Common myeloid progenitor, CD34-positive (primary cell): ENCODE results near the gene DRAM1.
A peak's percentile ranks its signal among the peaks of the same experiment; 100 is the strongest.
"Not testable (repeated sequence)": the region's sequence is repeated elsewhere in the genome, so short reads cannot be mapped to it uniquely, and the experiment has no call there.

Source experiments
- CTCF ChIA-PET: fragments of 350-600 bp; sonication (Branson Sonifier 250); formaldehyde crosslinking; loops from one replicate; lab custom pipeline; 2021; ENCODE audit warnings: antibody characterized with exemption; lab: Charles Lee
- POLR2A ChIA-PET: fragments of 350-600 bp; sonication (Branson Sonifier 250); formaldehyde crosslinking; loops from one replicate; lab custom pipeline; 2021; ENCODE audit warnings: antibody characterized with exemption; lab: Charles Lee
- DNase-seq, 3 donors: peaks; one replicate each; pipeline versions ENCODE4 v3.0.0 to v3.0.0-alpha.2; 2013
- H3K27ac ChIP-seq, 2 experiments: 1 replicate in 1 of 2; 2 replicates in 1 of 2; pipeline ENCODE4 v1.7.0; 2013; ENCODE audit warnings: inconsistent platforms in 2 of 2, low read length in 2 of 2, mild to moderate bottlenecking in 2 of 2, low read depth in 1 of 2, moderate library complexity in 1 of 2; ENCODE audit not compliant: severe bottlenecking in 2 of 2, insufficient read depth in 1 of 2, poor library complexity in 1 of 2
- H3K27me3 ChIP-seq, 5 experiments: replicated peaks in 2 of 5; 1 replicate in 3 of 5; 2 replicates in 2 of 5; pipeline versions ENCODE4 v1.6.1 to v1.7.0; 2013; ENCODE audit warnings: low read length in 4 of 5, mild to moderate bottlenecking in 2 of 5, moderate library complexity in 2 of 5, inconsistent platforms in 1 of 5; ENCODE audit not compliant: insufficient read depth in 5 of 5, control insufficient read depth in 4 of 5
- H3K36me3 ChIP-seq, 4 experiments: 1 replicate in 2 of 4; 2 replicates in 2 of 4; pipeline versions ENCODE4 v1.6.1 to v1.7.0; 2013; ENCODE audit warnings: low read length in 3 of 4, control low read depth in 1 of 4, mild to moderate bottlenecking in 1 of 4; ENCODE audit not compliant: control insufficient read depth in 4 of 4, insufficient read depth in 4 of 4
- H3K4me1 ChIP-seq, 4 experiments: 1 replicate in 3 of 4; 2 replicates in 1 of 4; pipeline versions ENCODE4 v1.6.1 to v1.7.1; 2013; ENCODE audit warnings: low read length in 3 of 4, mild to moderate bottlenecking in 3 of 4, control low read depth in 1 of 4, inconsistent platforms in 1 of 4, moderate library complexity in 1 of 4; ENCODE audit not compliant: control insufficient read depth in 4 of 4, insufficient read depth in 4 of 4; ENCODE audit errors: control extremely low read depth in 1 of 4
- H3K4me3 ChIP-seq, 7 experiments: 1 replicate in 4 of 7; 2 replicates in 3 of 7; pipeline versions ENCODE4 v1.5.1 to v1.7.0; 2013; ENCODE audit warnings: mild to moderate bottlenecking in 7 of 7, low read length in 6 of 7, moderate library complexity in 6 of 7, inconsistent platforms in 2 of 7, low read depth in 2 of 7, control low read depth in 1 of 7; ENCODE audit not compliant: insufficient read depth in 4 of 7, control insufficient read depth in 1 of 7; ENCODE audit errors: extremely low read depth in 1 of 7
- H3K9me3 ChIP-seq, 5 experiments: 1 replicate in 4 of 5; 2 replicates in 1 of 5; pipeline versions ENCODE4 v1.6.1 to v1.7.1; 2013; ENCODE audit warnings: low read length in 4 of 5, mild to moderate bottlenecking in 2 of 5, inconsistent platforms in 1 of 5, low read depth in 1 of 5, moderate library complexity in 1 of 5; ENCODE audit not compliant: control insufficient read depth in 4 of 5, insufficient read depth in 2 of 5; ENCODE audit errors: control extremely low read depth in 1 of 5
- WGBS: methylation state at CpG from one replicate; pipeline ENCODE4 v1.1.5; 2013; ENCODE audit not compliant: insufficient coverage; 5-methylcytosine and 5-hydroxymethylcytosine counted together

The DRAM1 gene

DNA sequence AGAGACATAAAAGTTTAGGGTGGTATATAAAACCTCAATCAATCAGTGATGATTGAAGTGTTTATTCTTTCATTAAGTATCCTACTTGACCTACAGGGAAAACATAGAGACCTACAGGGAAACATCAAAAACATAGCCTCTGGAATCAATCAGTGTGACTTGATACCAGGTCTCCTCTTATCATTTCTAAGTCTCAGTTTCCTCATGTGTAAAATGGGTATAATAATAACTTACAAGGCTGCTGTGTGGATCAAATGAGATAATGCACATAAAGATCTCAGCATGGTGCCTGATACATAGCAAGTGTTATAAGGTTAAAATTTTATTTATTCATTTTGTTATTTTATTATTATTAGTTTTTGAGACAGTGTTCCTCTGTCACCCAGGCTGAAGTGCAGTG is 24.4 kb upstream of the DRAM1 start:
- ChIA-PET CTCF (interaction anchor here (0.6 to 1.9 kb wide), 2 partner anchors 13 to 14 kb away, joined by 3 to 10 read pairs; no protein-coding TSS in a partner anchor), POLR2A (interaction anchor here (0.6 kb wide), 1 partner anchor 66 kb away, joined by 3 read pairs; no protein-coding TSS in a partner anchor)
- no peaks in the 10 kb centered on the region for H3K36me3 ChIP-seq
- no peaks in the 10 kb centered on the region for H3K27me3 ChIP-seq
- H3K4me3 ChIP-seq, result no peak overlapping the region
- no peaks in the 10 kb centered on the region for H3K9me3 ChIP-seq
- H3K4me1 ChIP-seq, result peaks cover 16 to 46% (median 38%) of the 10 kb centered on the region in 4 experiments
- H3K27ac ChIP-seq, result no peak overlapping the region
- DNase-seq, result no peak

DNA sequence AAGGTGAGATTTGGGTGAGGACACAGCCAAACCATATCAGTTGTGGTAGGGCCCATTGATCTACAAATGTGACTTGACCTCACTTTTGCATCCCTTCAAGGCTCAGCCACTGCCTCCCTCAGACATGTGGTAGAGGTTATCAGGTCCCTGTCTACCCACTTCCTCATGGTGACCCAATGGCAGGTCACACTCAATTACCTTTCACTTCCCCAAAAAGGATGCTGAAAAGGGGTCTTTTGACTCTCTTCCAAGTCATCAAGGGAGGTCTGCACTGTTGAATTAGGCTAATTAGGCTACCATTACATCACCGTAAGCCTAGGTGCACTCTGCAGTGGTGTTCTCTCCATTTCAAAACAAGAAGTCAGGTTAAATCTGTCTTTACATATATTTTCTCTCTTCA is 22.6 kb upstream of the DRAM1 start:
- H3K27ac ChIP-seq, result peak overlapping the region; percentile 6 to 81
- ChIA-PET CTCF (interaction anchor here (0.6 to 4.0 kb wide), 12 partner anchors 10 to 182 kb away, joined by 3 to 18 read pairs (median 3); partner anchors contain the start of gene DRAM1), POLR2A (interaction anchor here (1.4 kb wide), 1 partner anchor 25 kb away, joined by 6 read pairs; the partner anchor contains the start of gene GNPTAB)
- peak in 2 of 3 donors; percentile 60 to 73 for DNase-seq
- no peaks in the 10 kb centered on the region for H3K9me3 ChIP-seq
- H3K4me3 ChIP-seq, result peak overlapping the region in 1 of 7 experiments; percentile 23
- H3K36me3 ChIP-seq, result no peaks in the 10 kb centered on the region
- 63% methylated on average over 1 of the region's 1 CpG for WGBS
- no peaks in the 10 kb centered on the region for H3K27me3 ChIP-seq
- peaks cover 16 to 46% (median 39%) of the 10 kb centered on the region in 4 experiments for H3K4me1 ChIP-seq

DNA sequence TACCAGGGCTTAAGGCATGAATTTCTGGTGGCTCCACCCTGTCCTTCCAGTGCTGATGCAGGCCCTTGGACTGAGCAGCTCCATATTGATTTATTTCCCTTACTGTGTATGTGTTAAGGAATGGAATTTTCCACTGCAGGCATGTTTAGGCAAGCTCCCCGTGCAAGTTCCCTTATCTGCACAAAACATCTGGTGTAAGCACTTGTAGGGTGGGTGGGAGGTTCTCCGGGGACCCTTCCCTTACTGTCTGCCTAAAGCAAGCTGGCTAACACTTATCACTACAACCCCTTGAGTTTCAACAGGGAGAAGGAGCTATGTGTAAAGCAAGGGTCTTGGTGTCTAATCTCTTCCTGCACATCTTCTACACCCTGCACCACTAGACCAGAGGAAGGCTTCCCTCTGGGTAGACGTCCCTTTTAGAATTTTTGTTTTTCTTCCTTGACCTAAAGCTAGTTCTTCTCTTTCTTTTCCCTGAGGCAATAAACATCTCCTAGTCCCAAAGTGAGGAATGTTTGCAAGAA is 22.0 kb upstream of the DRAM1 start:
- CTCF ChIA-PET, result interaction anchor here (0.8 to 4.0 kb wide), 12 partner anchors 10 to 76 kb away, joined by 3 to 18 read pairs (median 3); partner anchors contain the start of gene DRAM1
- Histone ChIP-seq H3K9me3 (no peaks in the 10 kb centered on the region), H3K27ac (peak overlapping the region; percentile 51 to 81), H3K27me3 (no peaks in the 10 kb centered on the region), H3K36me3 (no peaks in the 10 kb centered on the region), H3K4me1 (peaks cover 16 to 46% (median 40%) of the 10 kb centered on the region in 4 experiments), H3K4me3 (peak overlapping the region in 1 of 7 experiments; percentile 34)
- 0% methylated on average over 1 of the region's 3 CpGs for WGBS
- POLR2A ChIA-PET, result interaction anchor here (1.0 to 1.4 kb wide), 3 partner anchors 11 to 48 kb away, joined by 3 to 6 read pairs (median 3); partner anchors contain the start of gene GNPTAB
- peak; percentile 88 to 98 (median 95) for DNase-seq

DNA sequence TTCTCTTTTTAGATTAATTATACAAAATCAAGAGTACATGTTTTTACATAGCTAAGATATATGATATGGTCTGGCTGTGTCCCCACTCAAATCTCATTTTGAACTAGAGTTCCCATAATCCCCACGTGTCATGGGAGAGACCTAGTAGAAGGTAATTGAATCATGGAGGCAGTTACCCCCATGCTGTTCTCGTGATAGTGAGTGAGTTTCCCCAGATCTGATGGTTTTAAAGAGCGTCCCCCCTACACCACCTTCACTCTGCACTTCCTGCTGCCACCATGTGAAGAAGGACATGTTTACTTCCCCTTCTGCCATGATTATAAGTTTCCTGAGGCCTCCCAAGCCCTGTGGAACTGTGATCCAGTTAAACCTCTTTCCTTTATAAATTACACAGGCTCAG is 21.4 kb upstream of the DRAM1 start:
- POLR2A ChIA-PET, result interaction anchor here (1.0 to 1.4 kb wide), 3 partner anchors 10 to 47 kb away, joined by 3 to 6 read pairs (median 3); partner anchors contain the start of gene GNPTAB
- no peaks in the 10 kb centered on the region for H3K36me3 ChIP-seq
- peak; percentile 17 to 75 (median 60) for DNase-seq
- peak overlapping the region; percentile 51 to 81 for H3K27ac ChIP-seq
- CTCF ChIA-PET, result interaction anchor here (0.8 to 4.0 kb wide), 8 partner anchors 11 to 76 kb away, joined by 3 to 18 read pairs (median 4); partner anchors contain the start of gene DRAM1
- H3K4me3 ChIP-seq, result peak overlapping the region in 1 of 7 experiments; percentile 7
- WGBS, result no CpG with 5 or more reads among the region's 3 CpGs
- H3K27me3 ChIP-seq, result no peaks in the 10 kb centered on the region
- no peaks in the 10 kb centered on the region for H3K9me3 ChIP-seq
- H3K4me1 ChIP-seq, result peaks cover 13 to 45% (median 39%) of the 10 kb centered on the region in 4 experiments

GRCh38 chr12:101856614-101857013 is 20.8 kb upstream of the DRAM1 start:
- POLR2A ChIA-PET, result not testable (repeated sequence)

GRCh38 chr12:101857043-101857558 is 20.3 kb upstream of the DRAM1 start:
- Histone ChIP-seq H3K27ac (no peak overlapping the region), H3K36me3 (no peaks in the 10 kb centered on the region), H3K27me3 (no peaks in the 10 kb centered on the region), H3K4me3 (no peak overlapping the region), H3K4me1 (peaks cover 13 to 45% (median 37%) of the 10 kb centered on the region in 4 experiments), H3K9me3 (no peaks in the 10 kb centered on the region)
- ChIA-PET CTCF (interaction anchor here (4.0 kb wide), 1 partner anchor 16 kb away, joined by 18 read pairs; no protein-coding TSS in a partner anchor), POLR2A (no interaction called here)
- no peak for DNase-seq
- no CpG with 5 or more reads among the region's 1 CpG for WGBS

More at GRCh38 chr12:101856614-101857013, 20.8 kb upstream of the DRAM1 start:
- WGBS, result 100% methylated on average over 4 of the region's 5 CpGs
- not testable (repeated sequence) for H3K36me3 ChIP-seq, DNase-seq, H3K9me3 ChIP-seq, H3K4me3 ChIP-seq, H3K27me3 ChIP-seq
- CTCF ChIA-PET, result interaction anchor here (2.3 to 4.0 kb wide), 2 partner anchors 10 to 16 kb away, joined by 11 to 18 read pairs; no protein-coding TSS in a partner anchor
- Histone ChIP-seq H3K4me1 (peaks cover 13 to 45% (median 37%) of the 10 kb centered on the region in 4 experiments), H3K27ac (peak overlapping the region in 1 of 2 experiments; percentile 81)
